GM21360 (cell line): ENCODE results near the gene MRPL50.

ENCODE experiments used
- ATAC-seq: cut with Tn5 transposase; IDR thresholded peaks from one replicate; pipeline ENCODE4 v1.9.1; 2021; ENCODE audit warnings: mild to moderate bottlenecking, moderate library complexity; ENCODE audit not compliant: unreplicated experiment

The MRPL50 gene

DNA sequence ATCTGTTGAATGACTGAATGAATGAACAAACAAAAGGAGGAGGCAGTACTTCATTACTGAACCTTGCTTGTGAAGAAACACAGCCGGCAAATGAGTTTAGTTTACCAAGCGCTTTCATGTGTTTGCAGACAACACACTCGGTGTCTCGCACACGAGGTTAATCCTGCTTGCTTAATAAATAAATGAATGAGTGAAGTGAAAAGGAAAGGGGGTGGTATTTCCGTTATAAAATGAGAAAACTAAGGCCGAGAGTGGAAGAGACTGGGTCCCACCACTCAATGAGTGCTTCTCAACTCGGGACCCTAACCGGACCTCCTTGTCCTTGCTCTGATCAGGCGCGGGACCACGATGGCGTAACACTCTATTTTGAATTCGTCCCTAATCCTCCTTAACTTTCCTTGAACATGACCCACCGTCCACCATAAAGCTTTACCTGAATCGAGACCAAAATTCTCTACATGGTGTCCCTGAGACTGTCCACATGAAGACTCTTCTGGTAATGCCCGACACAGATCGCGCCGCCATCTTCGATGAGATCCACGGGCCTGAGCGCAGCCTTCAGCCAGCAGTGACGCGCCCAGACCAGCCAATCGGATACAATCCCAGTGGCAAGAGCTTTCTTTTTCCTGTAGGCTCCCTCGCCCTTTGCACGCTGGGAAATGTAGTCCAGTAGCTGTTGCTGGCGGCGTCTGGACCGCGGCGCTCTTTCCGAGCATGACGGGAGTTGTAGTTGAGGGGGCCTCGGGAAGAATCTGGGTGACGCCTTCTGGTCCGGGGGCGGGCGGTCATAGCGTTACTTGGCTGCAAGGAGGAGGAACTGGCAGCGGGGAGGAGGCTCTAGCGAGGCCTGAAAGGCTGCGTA is at the start of gene MRPL50, which contains the start of gene ZNF189:
TSS of gene MRPL50 (minus strand) at position 551 of the 862 bp plus-strand sequence. CDS start at position 525, 26 bp downstream.
TSS of gene ZNF189 (plus strand) at position 784 of the 862 bp plus-strand sequence. CDS start 306 bp downstream, outside the sequence.
- peak; percentile 99 for ATAC-seq

DNA sequence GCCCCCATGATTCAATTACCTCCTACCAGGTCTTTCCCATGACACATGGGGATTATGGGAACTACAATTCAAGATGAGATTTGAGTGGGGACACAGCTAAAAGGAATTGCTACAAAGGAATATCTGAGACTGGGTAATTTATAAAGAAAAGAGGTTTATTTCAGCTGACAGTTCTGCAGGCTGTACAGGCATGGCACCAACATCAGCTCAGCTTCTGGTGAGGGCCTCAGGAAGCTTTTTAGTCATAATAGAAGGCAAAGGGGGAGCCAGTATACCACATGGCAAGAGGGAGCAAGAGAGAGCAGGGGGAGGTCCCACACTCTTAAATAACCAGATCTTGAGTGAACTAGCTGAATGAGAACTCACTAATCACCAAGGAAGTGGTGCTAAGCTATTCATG is 48.3 kb upstream of the MRPL50 start:
- no peak for ATAC-seq

DNA sequence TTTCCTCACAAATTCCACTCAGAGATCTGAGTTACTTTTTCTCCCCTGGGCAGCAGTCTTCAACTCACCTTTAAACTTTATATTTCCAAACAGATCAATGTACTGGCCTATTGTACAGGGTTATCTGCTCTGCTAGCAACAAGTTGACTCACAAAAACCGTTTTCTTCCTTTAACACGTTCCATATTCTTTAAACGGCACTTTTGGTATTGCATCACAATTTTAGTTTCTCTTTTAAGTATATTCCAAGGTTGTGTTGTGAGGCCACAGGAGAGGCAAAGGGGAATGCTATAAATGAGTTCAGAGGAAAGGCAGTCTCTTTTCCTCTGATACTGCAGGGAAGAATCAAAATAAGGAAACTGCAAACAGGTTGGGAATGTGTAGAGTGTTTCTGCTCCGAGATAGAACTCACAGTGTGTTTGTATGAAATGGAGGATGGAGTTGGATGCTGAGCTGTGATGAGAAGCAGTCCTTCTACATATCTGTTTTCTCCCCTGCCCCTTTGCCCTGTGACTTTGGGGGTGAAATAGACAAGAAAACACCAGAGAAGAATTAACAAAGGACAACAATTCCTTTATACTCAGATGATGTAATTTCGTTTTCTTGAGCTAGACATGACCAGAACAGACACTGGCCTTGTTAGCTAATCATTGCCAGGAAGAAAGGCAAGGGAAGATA is 47.1 kb upstream of the MRPL50 start:
- ATAC-seq = no peak

DNA sequence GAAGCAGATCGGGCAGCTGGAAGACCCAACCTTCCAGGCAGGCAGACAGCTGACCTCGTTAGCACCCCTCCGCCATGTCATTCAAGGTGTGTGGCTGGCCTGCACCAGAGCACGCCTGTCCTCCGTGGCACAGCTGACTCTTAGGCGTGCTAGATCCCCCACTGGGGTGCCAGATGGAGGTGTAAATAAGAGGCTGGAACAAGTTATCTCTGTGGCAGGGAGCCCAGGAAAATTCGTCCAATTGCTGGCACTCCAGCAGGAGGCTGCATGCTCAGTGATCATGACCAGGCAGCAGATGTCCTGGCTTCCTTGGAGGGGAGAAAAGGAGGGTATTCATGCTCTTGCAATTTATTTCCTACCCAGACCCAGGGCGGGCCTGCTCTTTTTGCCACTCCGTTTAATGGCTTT is 45.0 kb upstream of the MRPL50 start:
- ATAC-seq = no peak

DNA sequence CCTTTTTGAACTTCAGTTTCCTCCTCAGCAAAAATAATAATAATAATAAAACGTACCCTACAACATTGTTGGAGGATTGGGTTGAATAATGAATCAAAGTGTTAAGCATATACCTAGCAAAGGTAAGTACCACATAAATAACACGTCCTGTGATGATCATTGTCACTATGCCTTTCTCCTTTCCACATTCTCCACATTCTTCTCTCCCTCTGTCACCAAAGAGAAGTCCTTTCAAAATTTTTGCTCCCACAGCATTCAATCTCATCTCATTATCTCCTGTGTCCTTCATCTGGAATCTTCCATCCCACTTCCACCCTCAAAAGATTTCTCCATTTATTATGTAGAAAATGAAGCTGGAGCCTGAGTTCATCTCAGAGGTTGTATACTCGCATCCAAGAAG is 44.3 kb upstream of the MRPL50 start:
- ATAC-seq = no peak

DNA sequence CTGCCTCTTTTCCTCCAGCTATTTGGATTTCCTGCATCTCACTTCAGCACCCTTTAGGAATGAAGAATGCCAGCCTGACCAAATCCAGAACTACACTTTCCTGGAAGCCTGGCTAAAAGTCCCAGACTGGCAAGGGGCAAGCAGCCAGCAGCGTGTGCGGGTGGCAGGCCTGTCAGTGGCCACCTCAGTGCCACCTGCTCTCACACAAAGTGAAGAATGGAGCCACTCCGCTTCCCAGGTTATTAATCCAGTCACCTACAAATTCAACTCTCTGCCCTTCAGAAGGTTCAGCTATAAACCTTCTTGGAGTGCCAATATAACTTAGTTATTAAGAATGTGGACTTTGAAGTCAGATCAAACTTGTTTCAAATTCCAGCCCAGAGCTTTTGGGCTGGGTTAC is 43.9 kb upstream of the MRPL50 start:
- ATAC-seq = no peak

DNA sequence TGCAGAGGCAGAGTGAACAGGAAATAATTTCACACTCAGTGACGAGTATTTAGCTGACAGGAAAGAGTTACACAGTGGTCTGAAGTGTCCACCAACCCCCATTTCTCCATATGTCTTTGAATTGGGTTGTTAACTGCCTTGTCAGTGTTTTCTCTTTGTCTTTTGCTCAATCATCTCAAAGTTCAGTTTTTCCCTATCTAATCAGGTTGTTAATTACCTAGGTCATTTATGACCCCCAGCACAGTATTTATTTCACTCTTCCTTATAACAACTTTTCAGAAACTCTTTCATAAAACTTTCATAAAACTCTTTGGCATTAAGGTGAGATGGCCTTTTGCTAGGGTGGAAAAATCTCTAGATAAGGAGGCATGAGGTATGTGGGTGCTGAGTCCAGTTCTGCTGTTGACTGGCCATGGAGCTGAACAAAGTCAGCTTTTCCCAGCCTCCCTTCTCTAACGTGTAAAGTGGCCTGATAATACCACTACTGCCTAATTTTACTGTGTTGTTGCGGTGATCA is 42.4 kb upstream of the MRPL50 start:
- ATAC-seq = no peak

DNA sequence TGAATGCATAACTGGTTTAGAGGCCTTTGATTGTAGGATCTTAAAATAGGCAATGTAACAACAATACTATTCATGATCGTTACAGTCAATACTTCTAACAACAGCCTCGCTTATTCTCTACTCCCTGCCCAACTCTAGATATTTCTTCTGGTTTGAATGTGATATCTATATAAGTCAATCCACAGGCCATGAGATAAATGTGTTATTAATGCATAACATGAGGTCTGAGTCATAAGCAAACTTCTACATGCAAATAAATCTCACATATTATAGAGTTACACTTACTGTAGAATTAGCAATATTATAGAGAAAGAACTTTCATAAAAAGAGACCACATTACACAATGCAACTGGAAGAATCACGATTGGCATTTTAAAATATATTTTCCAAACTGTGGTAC is 40.1 kb upstream of the MRPL50 start:
- ATAC-seq = no peak

DNA sequence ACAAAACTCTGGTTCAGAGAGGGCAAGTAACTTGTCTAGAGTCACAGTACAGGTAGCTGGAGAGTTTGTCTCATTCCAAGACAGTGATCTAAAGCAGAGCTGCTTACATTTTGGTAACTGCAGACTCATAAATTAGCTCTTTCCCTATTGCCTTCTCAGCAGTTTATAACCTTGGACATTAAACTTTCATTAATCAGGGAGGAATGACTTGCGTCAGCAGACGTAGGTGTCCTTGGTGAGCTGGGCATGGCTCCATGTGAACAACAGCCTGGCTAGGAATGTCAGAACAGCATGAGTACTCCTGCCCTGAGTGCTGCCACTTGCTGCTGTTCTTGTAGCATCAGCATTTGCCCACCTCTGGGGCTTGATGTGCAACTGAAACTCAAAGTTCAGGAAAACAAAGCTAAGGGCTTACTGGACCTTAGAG is 39.4 kb upstream of the MRPL50 start:
- no peak for ATAC-seq

DNA sequence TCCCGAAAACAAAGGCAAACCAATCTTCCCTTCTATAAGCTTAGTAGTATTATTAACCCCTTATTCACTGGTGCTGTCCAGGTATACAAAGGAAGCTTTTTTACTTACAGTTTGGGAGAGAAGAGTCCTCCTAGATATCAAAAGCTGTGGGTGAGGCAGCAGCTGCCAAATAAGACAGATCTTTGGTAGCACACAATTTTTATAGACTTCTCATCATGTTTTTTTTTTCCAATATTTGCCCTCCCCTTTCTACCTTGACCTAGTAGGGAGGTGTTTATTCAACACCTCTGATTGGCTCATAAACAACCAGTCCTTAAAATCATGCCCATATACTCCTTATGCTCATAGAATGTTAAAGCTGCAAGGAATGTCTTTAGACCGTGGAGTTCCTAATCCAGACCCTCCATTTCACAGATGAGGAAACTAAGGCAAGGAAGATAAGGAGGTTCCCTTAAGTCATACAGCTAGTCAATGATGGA is 37.2 kb upstream of the MRPL50 start, which contains the start of gene ALDOB:
TSS of gene ALDOB (minus strand) at position 174 of the 479 bp plus-strand sequence. CDS start 4,887 bp downstream, outside the sequence.
- ATAC-seq = no peak

DNA sequence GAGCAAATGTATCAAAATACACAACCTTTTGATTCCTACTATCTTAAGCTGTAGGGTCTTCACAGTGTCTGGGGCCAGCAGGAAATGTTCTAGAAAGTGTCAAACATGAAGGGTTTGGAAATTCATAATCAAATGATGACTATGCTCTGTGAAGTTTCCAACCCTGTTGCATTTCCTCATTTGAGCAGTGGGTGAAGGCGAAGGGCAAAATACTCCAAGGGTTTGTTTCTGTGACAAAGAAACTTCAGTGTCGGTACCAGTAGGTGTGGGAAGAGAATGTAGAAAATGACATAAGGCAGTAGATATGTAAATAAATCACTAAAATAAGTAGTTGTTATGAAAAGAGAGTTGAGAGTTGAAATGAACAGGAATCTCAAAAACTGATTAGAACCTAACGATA is 36.6 kb upstream of the MRPL50 start:
- no peak for ATAC-seq

DNA sequence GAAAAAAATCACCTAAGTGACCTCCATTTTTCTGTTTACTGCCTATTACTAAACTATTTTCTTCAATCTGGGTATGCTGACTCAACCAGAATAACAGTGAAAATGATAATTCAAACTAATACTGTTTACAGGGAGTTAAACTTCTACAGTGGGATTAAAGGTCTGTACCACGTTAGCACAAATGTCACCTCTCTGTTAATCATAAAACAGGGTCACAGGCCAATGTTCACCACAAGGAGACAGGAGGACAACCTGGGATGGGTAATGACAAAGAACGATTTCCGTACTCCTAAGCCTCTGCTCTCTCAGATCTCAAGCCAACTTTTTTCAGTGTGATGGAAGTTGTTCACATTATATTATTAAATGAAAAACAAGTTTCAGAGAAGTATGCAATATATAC is 34.8 kb upstream of the MRPL50 start:
- ATAC-seq = no peak

DNA sequence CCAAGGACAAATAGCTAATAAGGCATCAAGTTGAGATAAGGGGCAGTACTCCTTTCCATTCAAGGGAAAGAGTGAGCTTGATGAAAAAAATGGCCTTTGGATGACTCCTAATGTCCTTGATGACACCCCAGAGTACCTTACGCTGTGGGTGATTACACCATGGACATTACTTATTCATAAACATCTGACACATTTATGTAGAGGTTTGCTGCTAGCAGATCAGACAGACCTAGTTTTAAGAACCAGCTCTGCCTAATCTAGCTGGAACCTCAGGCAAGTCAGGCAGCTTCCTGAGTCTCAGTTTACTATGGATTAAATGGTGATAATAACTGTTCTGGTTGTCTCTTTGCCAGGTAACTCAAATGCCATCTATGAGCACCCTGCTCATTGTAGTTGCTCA is 34.3 kb upstream of the MRPL50 start:
- no peak for ATAC-seq

DNA sequence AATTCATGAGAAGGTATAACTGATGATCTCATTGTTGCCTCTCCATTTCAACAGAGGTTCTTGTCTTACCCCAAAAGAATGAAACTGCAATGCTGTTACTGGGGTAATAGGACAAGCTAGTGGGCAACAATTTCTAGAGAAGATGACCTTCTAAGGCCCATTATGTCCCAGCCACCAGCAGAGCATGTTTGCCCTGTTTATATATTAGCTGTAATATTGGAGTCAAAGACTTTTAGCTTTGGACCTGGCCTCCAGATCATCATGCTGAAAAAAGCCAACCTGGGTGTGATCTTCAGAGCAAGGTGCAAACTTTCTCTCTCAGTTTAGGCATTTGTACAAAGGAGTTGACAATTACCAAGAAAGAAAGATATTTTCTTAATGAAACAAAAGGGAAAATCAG is 33.8 kb upstream of the MRPL50 start:
- ATAC-seq = no peak

DNA sequence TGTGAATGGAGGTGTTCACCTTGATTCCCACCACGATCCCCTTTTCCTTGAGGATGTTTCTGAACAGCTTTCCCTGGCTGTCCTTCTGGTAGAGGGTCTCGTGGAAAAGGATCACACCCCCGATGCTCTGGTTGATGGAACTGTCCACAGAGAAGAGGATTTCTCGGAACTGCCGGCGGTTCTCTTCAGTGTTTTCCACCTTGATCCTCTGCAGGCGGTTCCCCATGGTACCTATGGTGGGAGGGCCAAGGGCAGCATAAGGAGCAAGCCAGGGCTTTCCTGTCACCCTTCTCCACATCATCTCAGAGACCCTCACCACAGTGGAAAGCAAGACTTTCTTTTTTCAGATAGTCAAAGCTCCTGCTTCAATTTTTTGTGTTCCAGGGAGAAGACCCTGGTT is 31.3 kb upstream of the MRPL50 start:
- ATAC-seq = no peak

DNA sequence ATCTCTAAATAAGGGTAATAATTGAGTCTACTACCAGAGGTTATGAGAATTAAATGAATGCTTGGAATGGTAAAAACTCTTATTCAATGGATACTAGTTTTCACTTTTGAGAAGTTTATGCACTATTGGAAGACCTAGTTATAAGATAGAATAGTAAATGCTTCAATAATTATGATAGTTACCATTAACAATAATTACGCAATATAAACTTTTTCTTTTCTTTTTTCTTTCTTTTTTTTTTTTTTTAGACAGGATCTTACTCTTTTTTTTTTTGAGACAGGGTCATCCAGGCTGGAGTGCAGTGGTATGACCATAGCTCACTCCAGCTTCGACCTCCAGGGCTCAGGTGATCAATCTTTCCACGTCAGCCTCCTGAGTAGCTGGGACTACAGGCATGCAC is 30.5 kb upstream of the MRPL50 start:
- ATAC-seq = no peak

DNA sequence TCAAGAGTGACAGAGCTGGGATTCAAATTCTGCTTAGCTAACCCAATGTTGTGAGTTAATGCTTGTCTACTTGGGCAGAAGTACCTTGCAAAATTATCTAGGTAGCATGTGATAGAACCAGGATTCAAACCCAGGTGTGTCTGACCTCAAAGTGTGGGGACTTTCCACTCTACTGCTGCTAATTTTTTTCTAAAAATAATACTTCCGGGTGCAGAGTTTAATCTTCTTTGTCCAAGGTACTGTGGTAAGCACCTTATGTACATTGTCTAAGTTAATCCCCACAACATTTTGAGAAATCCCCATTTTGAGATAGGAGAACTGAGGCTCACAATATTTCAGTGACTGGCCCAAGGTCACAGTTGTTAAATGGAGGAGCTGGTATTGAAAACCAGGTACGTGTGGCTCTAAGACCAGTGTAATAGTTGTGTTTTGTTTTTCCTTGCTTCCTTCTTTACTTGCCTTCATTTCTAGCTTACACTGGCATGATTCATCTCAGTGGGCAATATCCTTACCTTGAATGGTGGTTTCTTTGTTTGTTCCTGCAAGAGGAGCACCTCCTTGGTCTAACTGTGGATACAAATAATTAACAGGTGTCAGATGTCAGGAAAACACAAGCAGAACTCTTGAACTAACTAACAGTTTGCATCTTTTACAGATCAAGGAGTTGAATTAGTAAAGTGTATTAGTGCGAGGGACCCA is 29.7 kb upstream of the MRPL50 start:
- peak; percentile 63 for ATAC-seq

DNA sequence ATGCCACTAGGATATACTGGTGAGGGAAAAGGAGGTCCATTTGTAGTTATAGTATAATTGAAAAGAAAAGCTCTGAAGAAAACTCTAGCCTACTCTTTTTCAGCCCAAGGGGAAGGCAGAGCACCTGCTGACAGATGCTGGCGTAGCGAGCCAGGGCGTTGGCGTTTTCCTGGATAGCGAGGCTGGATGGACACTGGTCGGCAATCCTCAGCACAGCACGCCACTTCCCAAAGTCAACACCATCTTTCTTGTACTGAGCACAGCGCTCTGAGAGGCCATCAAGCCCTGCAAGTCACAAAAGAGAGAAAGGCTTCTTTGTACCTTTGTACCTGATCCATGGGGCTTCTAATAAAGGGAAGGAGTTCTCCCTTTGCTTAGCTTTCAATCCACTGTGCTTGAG is 28.9 kb upstream of the MRPL50 start:
- no peak for ATAC-seq

DNA sequence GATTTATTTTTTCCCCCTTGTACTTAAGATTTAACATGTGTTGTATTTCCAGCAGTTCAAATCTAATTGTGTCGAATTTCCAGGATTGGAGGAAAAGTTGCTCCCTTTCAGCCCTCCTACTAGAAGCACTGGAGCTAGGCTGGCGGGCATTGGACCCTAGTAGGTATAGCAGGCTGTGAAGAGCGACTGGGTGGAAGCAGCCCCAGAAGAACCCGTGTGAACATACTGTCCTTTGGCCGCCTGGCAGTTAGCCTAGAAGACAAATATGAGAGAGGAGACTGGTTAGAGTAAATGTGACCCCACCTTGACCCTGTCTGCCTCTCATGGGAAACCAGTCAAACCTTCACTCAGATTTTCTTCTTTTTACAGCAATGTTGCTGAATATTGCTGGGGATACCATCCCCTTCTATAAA is 23.2 kb upstream of the MRPL50 start:
- ATAC-seq = no peak

DNA sequence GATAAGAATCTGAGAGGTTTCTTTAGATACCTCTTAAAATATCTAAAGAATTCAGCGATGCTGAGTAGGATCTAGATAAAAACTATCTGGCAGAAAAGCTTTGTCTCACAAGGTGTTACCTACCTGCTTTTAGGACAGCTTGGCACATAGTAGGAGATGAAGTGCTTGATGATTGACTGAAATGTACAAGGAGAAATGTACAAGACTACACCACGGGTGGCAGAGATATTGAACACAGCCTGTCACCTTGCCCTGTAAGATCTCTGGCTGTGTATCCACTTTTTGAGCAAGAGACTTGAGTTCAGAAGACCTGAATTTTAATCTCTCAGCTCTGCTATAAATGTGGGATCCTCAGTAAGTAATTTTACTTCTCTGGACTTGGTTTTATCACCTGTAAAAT is 21.4 kb upstream of the MRPL50 start:
- no peak for ATAC-seq
